ENCODE measurements around the gene ETHE1.

GRCh38 chr19:43548706-43549105 is 21.7 kb upstream of the ETHE1 start:
- TF ChIP-seq CTCF (IDR thresholded peaks at IDR 0.05) (no peak), KDM1A (IDR thresholded peaks at IDR 0.05; ENCODE audit: low read depth) (no peak), MAX (IDR thresholded peaks at IDR 0.05) (no peak), CHD4 (IDR thresholded peaks at IDR 0.05; ENCODE audit: borderline replicate concordance) (no peak), ELK1 (IDR thresholded peaks at IDR 0.05; ENCODE audit: low read depth, low read length) (no peak), HOXA7 (CRISPR knock-in tag; IDR thresholded peaks at IDR 0.05) (no peak), REST (IDR thresholded peaks at IDR 0.05) (no peak), RFX5 (IDR thresholded peaks at IDR 0.05) (no peak), ZFP36 (IDR thresholded peaks at IDR 0.05; ENCODE audit: borderline replicate concordance, partially characterized antibody) (no peak), EHMT2 (IDR thresholded peaks at IDR 0.05; ENCODE audit: low read depth) (no peak)
